Limb (tissue), 2 donors: ENCODE measurements around the gene TMEM95.
A peak's percentile ranks its signal among the peaks of the same experiment; 100 is the strongest.
"Not testable (repeated sequence)": the region's sequence is repeated elsewhere in the genome, so short reads cannot be mapped to it uniquely, and the experiment has no call there.

Experiments used
- DNase-seq, 2 donors: peaks; one replicate each; pipeline ENCODE4 v3.0.0-alpha.2; 2016; ENCODE audit errors: extremely low spot score in 2 of 2

Gene TMEM95

GRCh38 chr17:7346761-7347614 is 8.0 kb upstream of the TMEM95 start:
- DNase-seq, result no peak

- no peak for DNase-seq
Measured at GRCh38 chr17:7347630-7348477, 7.1 kb upstream of the TMEM95 start.

- no peak for DNase-seq
Measured at GRCh38 chr17:7348478-7349242, 6.3 kb upstream of the TMEM95 start.

GRCh38 chr17:7351665-7352502 is 3.1 kb upstream of the TMEM95 start, which contains the start of gene KCTD11:
Gene KCTD11, plus strand, starts transcription at chr17:7352162.
- peak; percentile 60 to 91 for DNase-seq

GRCh38 chr17:7352503-7352889 is 2.5 kb upstream of the TMEM95 start:
- DNase-seq, result no peak

GRCh38 chr17:7352910-7353635 is 1.9 kb upstream of the TMEM95 start:
- DNase-seq, result no peak

GRCh38 chr17:7354262-7354843 is 603 bp upstream of the TMEM95 start:
- no peak for DNase-seq

- no peak for DNase-seq
Measured at GRCh38 chr17:7355573-7355972, 617 bp downstream of the TMEM95 start.

- peak; percentile 58 to 82 for DNase-seq
Measured at GRCh38 chr17:7356072-7356549, 1.2 kb downstream of the TMEM95 start.

GRCh38 chr17:7356756-7357155 is 1.8 kb downstream of the TMEM95 start:
- DNase-seq, result no peak

GRCh38 chr17:7357381-7357780 is 2.4 kb downstream of the TMEM95 start:
- no peak for DNase-seq

- no peak for DNase-seq
Measured at GRCh38 chr17:7361906-7362305, 7.0 kb downstream of the TMEM95 start.

- DNase-seq, result no peak
Measured at GRCh38 chr17:7363311-7363710, 8.4 kb downstream of the TMEM95 start.

GRCh38 chr17:7365963-7366362 is 11.0 kb downstream of the TMEM95 start:
- not testable (repeated sequence) for DNase-seq

- no peak for DNase-seq
Measured at GRCh38 chr17:7367083-7367482, 12.1 kb downstream of the TMEM95 start.

GRCh38 chr17:7367918-7368598 is 13.1 kb downstream of the TMEM95 start:
- DNase-seq, result no peak

GRCh38 chr17:7368599-7368994 is 13.6 kb downstream of the TMEM95 start:
- DNase-seq, result not testable (repeated sequence)

GRCh38 chr17:7369825-7370224 is 14.9 kb downstream of the TMEM95 start:
- DNase-seq, result no peak

GRCh38 chr17:7370853-7371252 is 15.9 kb downstream of the TMEM95 start:
- DNase-seq, result no peak
